SK-MEL-5 (cell line): ENCODE data around the gene PSMC1. TPM values are rescaled to one million over a fixed set of nuclear protein-coding genes. Genes with fewer than 3 reads are reported as not detected.
"Not testable (repeated sequence)": the region's sequence is repeated elsewhere in the genome, so short reads cannot be mapped to it uniquely, and the experiment has no call there.

Experiments
- DNase-seq: peaks from one replicate; pipeline ENCODE4 v3.0.0-alpha.2; 2016; ENCODE audit warnings: low read depth, low spot score
- in situ Hi-C: cut with HindIII; loops from 2 replicates; pipeline ENCODE4 v1.10.0; 2016; ENCODE audit warnings: low sequenced_read_pairs, high pct_unique_total_duplicates, low pct_unique_long_range_greater_than_20kb
- polyA plus RNA-seq, 2 experiments: library from polyadenylated mRNA; depleted of rRNA; stranded (reverse); fragments of >200 nt; gene quantifications; 2 replicates each; pipeline ENCODE4 v1.2.3, GENCODE V29; 2015
- total RNA-seq: library from RNA; depleted of rRNA; stranded (reverse); fragments of >200 nt; shearing (Covaris generic); gene quantifications from 2 replicates; pipeline ENCODE4 v1.2.3, GENCODE V29; 2014; rRNA removed

PSMC1 gene
- 175 and 177 TPM in 2 replicates for total RNA-seq
- polyA plus RNA-seq (2015; cell fraction: cytosol; rRNA removed): 161 and 173 TPM in 2 replicates
- polyA plus RNA-seq (2015; cell fraction: nucleus; rRNA removed): 63.4 and 64.6 TPM in 2 replicates

DNA sequence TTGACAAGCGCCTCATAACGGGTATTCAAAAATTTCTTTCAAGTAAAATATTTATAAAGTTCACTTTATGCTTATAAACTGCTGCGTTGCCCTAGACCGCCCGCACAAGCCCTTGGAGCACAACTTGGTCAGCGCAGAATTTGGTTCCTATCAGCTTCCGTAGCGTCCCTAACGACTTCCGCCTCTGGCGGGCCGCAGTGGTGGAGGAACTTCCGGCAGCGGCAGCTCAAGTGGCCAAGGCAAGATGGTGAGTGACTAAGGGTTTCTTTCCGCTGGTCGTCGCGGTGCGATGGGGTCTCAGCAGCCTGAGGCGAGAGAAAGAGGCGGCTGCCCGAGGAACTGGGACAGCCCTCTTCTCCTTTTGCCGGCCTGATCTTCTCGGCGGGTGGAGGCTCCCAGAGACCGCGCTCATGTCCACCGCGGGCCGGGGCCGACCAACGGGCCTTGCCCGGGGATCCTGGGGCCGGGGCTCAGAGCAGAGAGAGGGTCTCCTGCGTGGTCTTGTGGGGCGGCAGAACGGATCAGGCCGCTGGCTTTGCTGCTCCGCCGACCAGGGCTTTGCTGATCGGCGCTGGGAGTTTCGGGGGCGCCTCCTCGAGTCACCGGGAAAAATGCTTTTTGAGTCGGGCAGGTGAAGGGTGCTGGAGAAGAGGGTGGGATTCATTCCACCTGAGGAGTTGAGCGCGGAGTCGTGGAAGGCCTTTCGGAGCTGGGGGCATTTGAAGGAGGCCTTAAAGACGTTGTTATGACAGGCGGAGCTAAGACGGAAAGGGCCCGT is at the start of gene PSMC1:
PSMC1 (plus strand) TSS at position 200 of the 778 bp plus-strand sequence; CDS start at position 245, 45 bp downstream.
- in situ Hi-C loops: no loop called here
- peak; percentile 93 for DNase-seq

DNA sequence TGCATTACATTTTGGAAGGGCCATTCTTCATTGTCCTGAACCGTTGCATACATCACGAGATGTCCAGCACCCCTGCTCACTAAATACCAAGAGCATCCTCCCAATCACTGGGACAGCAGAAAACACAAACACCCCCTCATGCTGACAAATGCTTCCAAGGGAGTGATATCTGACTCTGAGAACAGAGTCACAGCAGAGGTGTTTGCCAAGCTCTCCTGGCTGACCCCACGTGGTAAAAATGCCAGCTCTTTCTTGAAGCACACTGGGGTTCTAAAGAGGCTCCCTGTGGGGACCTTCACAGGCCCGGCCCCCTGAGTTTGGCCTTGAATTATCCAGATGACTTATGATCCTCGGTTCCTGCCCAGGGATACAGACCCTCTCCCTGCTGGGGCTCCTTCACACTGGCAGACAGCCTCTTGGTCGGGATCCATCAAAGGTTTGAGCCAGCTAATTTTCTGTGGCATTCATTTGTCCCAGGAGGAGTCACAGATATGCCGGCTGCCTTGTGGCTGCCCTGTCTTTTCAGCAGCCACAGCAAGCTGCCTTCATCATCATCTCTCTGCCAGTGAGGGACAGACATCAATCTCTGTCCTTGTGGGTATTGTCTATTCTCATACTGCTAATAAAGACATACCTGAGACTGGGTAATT is 43.1 kb upstream of the PSMC1 start:
- in situ Hi-C loops: no loop called here
- no peak for DNase-seq

DNA sequence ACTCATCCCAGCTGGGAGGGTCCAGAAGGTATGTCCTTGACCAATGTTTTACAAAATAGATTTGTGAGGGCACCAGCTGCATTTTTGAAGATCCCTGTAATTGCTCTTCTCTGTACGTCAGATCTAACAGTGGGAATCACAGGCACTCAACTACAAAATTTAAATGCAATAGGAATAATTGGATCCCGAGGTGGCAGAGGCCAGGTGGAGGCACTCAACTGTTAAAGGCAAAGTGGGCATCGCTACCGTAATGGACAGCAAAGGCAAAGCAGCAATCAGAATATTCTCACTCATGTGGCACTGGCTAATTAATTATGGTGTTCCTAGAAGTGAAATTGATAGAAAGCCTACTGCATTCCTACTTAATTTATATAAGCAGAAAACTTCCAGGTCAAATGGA is 27.9 kb upstream of the PSMC1 start:
- in situ Hi-C loops: no loop called here
- DNase-seq: no peak

DNA sequence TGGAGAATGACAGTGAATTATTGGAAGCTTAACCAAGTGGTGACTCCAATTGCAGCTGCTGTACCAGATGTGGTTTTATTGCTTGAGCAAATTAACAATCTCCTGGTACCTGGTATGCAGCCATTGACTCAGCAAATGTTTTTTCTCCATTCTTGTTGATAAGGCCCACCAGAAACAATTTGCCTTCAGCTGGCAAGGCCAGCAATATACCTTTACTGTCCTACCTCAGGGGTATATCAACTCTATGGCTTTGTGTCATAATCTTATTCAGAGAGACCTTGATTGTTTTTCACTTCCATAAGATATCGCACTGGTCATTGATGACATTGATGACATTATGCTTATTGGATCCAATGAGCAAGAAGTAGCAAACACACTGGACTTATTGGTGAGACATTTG is 26.4 kb upstream of the PSMC1 start:
- in situ Hi-C loops, DNase-seq: not testable (repeated sequence)

DNA sequence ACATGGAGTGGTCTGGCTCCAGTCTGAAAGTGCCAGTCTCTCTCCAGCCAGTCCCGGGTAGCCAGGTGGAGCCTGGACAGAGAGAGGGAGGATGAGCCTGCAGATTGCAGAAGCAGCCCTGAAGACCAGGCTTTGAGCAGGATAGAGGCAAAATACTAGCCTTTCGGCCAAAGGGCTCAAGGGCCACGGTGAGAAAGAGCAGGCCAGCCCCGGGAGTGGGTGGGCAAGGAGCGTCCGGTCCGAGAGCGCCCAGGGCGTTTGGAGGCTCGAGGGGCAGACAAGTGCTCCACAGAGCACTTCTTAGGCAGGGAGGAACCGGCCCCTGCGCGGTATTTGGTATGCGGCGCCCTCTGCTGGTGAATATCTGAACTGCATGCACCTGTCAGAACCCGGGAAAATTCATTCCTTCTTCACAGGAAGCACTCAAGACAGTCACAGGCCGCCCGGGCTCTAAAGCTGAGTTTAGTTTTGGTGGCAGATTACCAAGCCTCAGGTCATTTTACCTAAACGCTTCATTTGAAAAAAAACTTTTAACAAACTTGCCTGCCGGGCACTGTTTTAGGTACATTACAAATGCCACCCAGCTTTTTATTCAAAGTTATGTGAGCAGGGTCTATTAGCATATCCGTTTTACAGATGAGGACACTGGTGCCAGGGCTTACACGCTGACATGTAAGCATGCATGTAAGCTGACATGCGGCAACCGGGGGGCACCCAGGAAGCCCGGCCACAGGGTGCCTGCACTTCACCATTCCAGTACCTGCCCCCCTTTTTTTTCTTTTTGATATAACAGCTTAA is 21.0 kb upstream of the PSMC1 start:
- in situ Hi-C loops: no loop called here

DNA sequence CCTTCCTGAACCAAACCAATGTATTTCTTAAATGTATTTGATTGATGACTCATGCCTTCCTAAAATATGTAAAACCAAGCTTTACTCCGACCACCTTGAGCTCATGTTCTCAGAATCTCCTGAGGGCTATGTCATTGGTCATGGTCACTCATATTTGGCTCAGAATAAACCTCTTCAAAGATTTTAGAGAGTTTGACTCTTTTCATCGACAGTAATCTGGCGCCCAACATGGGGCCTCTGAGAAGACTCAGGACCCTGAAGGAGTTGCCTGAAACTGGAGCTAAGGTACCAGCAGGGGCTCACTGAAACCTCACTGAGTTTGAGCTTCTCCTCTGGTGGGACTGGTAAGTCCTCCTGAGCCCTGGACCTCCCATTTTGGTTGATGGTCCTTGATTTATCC is 17.2 kb upstream of the PSMC1 start:
- in situ Hi-C loops: no loop called here
- DNase-seq: no peak

More for the DNA sequence above, 21.0 kb upstream of the PSMC1 start:
- peak; percentile 57 for DNase-seq

DNA sequence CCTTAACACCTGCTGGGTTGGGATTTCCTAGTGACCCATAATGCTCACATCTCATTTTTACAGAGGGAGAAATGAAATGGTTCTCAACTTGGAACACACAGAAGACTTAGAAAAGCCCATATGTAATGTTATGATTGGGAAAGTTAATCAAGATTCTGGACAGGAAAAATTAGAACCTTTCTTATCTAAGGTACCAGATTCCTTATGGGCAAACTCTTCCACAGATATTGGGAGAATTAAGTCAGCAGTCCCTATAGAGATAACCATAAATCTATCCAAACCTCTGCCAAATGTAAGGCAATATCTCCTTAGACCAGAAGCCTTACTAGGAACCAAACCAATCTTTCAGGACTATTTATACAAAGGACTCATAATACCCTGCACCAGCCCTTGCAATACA is 13.9 kb upstream of the PSMC1 start:
- in situ Hi-C loops: no loop called here

DNA sequence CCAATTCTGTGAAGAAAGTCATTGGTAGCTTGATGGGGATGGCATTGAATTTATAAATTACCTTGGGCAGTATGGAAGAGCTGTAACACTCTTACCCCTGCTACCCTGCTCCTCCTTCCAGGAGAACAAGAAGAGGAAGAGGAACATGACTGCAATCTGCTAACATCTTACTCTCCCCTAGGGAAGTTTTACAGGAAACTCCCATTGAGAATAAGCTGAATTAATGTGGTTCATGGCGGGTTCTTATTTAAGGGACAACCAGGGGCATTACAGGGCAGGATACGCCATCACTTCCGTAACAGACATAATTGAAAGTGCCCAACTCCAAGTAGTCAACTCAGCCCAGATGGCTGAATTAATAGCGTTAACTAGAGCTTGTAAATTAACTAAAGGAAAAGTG is 9.4 kb upstream of the PSMC1 start:
- no peak for DNase-seq
- in situ Hi-C loops: no loop called here

More for the DNA sequence above, 13.9 kb upstream of the PSMC1 start:
- DNase-seq: no peak

DNA sequence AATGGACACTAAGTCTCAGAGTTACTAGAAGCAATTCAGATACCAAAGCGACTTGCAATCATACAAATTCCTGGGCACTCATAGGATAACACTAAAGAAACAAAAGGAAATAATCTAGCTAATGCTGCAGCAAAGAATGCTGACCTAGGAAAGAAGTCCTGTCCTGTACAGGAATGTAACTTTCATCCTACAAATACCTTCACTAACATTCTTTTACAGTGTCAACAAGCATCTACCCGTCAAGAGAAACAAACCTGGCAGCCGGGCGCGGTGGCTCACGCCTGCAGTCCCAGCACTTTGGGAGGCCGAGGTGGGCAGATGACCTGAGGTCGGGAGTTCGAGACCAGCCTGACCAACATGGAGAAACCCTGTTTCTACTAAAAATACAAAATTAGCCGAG is 8.9 kb upstream of the PSMC1 start:
- DNase-seq, in situ Hi-C loops: not testable (repeated sequence)

DNA sequence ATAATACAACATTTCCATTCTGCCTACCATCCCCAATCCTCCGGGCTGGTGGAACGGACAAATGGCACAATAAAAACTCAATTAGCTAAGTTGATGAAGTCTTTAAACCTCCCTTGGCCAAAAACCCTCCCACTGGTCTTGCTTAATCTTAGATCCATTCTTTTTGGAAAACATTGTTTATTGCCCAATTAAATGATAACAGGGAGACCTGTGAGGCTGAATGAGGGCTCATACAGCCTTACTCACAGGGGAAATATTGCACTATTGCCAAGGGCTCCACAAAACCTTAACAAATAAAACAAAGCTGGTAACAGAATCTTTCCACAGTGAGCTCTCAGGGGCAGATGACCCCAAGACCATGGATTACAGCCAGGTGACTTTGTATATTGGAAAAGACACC is 7.8 kb upstream of the PSMC1 start:
- no peak for DNase-seq
- in situ Hi-C loops: no loop called here

DNA sequence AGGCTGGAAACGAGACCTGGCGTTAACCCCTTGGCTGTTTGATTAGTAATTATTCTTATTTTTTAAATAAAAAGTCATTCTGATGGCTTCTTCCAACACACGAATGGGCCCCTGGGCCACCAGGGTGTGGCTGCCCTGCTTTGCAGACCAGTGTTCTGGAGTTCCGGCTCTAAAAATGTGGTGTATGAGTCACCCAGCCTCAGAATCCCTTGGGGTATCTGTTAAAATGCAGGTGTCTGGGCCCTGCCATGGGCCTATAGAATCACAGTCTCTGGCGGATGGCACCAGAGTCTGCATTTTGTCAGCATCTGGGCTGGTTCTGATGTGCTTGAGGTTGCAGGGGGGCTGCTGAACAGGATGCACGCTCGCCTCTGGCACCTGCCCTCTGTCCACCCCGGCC is 2.5 kb upstream of the PSMC1 start:
- in situ Hi-C loops: no loop called here
- DNase-seq: no peak

DNA sequence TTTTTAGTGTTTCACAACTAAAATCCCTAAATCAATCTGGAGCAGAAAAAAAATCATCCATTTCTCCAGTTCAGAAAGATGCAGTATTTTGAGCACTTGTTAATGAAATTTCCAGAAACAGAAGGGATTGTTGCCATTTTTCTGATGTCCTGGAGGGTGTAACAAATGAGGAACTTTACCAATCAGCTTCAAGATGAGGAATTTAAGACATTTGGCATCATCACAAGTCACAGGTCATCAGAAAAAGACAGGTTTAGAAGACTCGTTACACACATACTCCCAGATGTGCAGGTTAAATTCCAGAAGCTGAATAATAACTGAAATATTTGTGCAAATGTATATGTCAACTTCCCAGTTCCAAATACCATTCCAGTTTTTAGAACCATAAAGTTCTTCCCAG is 482 bp upstream of the PSMC1 start:
- no peak for DNase-seq
- in situ Hi-C loops: no loop called here

DNA sequence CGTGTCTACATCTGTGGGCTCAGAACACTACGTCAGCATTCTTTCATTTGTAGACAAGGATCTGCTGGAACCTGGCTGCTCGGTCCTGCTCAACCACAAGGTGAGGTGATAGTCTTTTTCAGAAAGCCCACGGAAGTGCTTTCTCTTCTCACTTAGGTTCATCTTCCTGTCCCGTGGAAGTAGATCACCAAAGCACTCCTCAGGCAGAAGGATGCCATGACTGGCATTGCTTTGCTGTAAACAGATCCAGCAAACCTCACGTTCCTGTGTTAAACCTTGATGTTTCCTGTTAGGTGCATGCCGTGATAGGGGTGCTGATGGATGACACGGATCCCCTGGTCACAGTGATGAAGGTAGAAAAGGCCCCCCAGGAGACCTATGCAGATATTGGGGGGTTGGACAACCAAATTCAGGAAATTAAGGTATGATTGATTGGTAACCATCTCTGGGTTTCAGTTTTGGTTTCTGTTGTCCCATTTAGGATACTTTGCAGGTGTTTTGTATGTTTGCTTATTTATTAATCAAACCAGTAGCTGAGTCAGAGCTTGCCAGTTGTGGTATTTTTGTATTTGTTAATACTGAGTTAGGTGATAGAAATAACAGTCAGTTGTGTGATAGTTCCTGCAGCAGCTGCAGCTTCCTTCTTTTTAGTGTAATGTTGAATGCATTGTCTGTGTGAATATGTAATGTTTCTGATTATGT is 7.5 kb downstream of the PSMC1 start:
- in situ Hi-C loops: no loop called here
- no peak for DNase-seq

DNA sequence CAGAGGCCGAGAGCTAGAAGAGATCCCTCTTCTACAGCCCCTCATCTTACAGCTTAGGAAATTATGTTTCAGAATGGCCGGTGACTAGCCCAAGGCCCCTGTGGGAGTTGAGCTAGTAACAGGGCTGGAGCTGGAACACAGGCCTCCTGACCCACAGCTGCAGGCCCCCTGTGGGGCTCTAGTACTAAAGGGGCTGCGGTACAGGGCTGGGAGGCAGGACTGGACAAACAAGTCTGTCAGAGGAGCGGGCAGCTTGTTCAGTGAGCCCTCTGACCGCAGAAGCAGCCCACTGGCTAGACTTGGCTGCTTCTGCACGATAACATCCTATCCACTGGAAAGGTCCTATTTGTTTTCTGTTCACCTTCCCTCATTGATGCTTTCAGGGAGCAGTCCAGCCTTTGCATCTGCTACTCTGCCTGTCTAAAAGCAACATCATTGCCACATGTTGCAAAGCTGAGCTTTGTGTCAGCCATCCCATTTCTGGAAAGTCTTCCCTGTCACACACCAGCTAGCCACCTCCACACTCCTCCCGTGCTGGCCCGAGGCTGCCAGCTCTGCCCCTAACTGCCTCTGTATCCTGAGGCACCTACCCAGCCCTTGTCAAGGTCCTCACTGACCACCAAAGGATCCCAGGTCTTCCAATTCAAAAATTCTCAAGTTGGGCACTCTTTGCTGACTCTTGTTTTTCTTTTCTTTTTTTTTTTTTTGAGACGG is 10.2 kb downstream of the PSMC1 start:
- no peak for DNase-seq
- in situ Hi-C loops: no loop called here

DNA sequence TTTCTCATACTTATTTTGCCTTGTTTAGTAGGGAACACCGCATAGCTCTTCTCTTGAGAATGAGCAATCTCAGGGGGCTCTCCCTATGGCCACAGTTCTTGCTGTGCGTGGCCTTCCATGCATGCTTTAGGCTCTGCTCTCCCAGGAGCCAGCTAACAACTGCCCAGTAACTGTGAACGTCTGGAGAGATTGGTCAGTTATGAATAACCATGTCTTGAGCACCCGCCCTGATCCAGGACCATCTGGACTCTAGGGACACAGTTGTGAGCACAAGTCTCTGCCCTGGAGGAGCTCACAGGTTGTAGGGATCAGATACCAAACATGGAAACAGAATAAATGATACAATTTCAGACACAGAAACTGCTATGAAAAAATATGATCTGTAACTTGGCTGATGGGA is 12.1 kb downstream of the PSMC1 start:
- no peak for DNase-seq
- in situ Hi-C loops: no loop called here

DNA sequence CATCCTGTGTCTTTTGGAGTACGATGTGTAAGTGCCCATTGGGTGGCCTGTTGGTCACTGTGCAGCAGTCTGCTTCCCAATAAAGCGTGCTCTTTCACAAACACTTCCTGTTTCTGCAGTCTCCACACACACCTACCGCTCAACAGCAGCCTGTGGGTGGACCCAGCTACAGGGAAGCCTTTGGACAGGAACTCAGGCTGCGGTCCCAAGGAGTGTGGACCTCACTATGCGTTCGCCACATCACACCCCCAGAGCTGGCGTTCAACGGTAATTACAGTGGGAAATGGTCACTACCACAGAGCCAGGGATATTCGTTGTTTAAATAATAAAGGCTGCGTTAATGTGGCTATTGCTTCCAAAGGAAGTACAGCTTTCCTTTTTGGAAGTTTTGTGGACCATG is 16.2 kb downstream of the PSMC1 start:
- DNase-seq: no peak
- in situ Hi-C loops: no loop called here

DNA sequence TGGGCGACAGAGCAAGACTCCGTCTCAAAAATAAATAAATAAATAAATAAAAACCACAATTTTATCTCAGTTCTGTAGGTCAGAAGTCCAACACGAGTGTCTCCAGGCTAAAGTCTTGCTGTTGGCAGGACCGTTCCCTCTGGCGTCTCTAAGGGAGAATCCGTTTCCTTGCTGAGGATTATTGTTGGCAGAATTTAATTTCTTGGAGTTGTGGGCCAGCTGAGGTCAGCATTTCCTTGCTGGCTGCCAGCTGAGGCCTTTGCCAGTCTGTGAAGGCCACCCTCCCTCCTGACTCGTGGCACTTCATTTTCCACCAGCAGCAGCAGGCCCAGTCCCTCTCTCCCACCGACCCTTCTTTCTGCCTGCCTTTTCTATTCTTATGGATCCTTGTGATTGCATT is 17.2 kb downstream of the PSMC1 start:
- no peak for DNase-seq
- in situ Hi-C loops: no loop called here
